ENCODE results near the gene TRIP10. TPM values are rescaled to one million over a fixed set of nuclear protein-coding genes. Genes with fewer than 3 reads are reported as not detected.

TRIP10 gene
- total and polyA plus RNA-seq, 2 of the 8 experiments (the other 6 are each of a cell fraction or from before 2014, with no cell fraction given), result 27.8 to 69.5 TPM

DNA sequence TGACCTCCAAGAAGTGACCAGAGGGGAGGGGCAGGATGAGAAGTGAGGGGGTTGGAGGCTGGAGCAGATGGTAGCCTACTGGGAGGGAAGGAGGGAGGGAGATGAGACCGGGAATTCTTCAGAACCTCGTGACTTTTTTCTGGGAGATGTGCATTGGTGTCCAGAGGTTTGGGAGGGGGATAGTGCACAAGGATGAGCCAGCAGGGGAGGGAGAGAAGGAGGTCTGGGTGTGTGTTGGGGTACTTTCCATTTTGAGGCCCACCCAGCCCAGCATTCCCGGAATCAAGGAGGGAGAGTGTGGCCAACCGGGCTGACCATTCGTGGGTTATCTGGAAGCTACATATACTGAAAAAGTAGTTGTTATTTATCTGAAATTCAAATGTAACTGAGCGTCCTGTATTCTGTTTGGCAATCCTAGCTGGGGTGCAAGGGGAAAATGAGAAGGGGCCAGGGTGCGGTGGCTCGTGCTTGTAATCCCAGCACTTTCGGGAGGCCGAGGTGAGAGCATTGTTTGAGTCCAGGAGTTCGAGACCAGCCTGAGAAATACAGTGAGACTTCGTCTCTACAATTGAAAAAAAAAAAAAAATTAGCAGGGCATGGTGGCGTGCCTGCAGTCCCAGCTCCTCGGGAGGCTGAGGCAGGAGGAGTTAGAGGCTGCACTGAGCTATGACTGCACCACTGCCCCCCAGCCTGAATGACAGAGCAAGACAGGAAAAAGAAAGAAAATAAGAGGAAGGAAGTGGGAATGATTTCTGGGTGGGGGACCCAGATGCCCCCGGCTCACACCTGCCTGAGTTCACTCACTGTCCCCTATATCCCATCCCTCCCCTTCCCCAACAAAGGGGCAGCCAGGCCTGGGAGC is 14.6 kb upstream of the TRIP10 start (continued):
- no peak for TF ChIP-seq EZH2 (IDR thresholded peaks at IDR 0.05; ENCODE audit: low read depth, low read length, severe bottlenecking)
- no peak for TF ChIP-seq KDM5A (IDR thresholded peaks at IDR 0.05; ENCODE audit: low read length)
- no peak for TF ChIP-seq CBX8 (IDR thresholded peaks at IDR 0.05; ENCODE audit: borderline replicate concordance, low read depth, low read length)
- no peak for TF ChIP-seq SP2 (IDR thresholded peaks at IDR 0.05; ENCODE audit: low read length)
- no peak for TF ChIP-seq ZNF274 (IDR thresholded peaks at IDR 0.05; ENCODE audit: borderline replicate concordance, extremely low read depth, low read length)
- TF ChIP-seq RNF2 (IDR thresholded peaks at IDR 0.05; ENCODE audit: borderline replicate concordance, low read depth, low read length, missing control alignments, poor library complexity, severe bottlenecking), result no peak
- TF ChIP-seq SIX5 (IDR thresholded peaks at IDR 0.05; ENCODE audit: low read depth, low read length), result no peak
